ENCODE measurements around the gene DLGAP1. TPM values are rescaled to one million over a fixed set of nuclear protein-coding genes. Genes with fewer than 3 reads are reported as not detected.

Gene DLGAP1
- total RNA-seq, 1 donor from 2014 or later, result 13.6 TPM

GRCh38 chr18:4438938-4439337, 16.2 kb downstream of the DLGAP1 start:
- no peaks in the 10 kb centered on the region for H3K9me3 Mint-ChIP-seq (ENCODE audit: unreplicated experiment)
- peaks cover 5% of the 10 kb centered on the region for H3K4me1 Mint-ChIP-seq (ENCODE audit: low read depth, unreplicated experiment)
- no peak for TF ChIP-seq CTCF (IDR thresholded peaks at IDR 0.05; ENCODE audit: partially characterized antibody, unreplicated experiment)
- H3K27ac Mint-ChIP-seq (ENCODE audit: unreplicated experiment), result no peak overlapping the region
- H3K36me3 Mint-ChIP-seq (ENCODE audit: unreplicated experiment), result no peaks in the 10 kb centered on the region
- H3K4me3 Mint-ChIP-seq (ENCODE audit: unreplicated experiment), result no peak overlapping the region
- no peak for DNase-seq
- H3K27me3 Mint-ChIP-seq (ENCODE audit: unreplicated experiment), result no peaks in the 10 kb centered on the region

- no peak for TF ChIP-seq CTCF (IDR thresholded peaks at IDR 0.05; ENCODE audit: partially characterized antibody, unreplicated experiment)
- H3K36me3 Mint-ChIP-seq (ENCODE audit: unreplicated experiment), result peaks cover under 1% of the 10 kb centered on the region
- H3K4me3 Mint-ChIP-seq (ENCODE audit: unreplicated experiment), result no peak overlapping the region
- H3K4me1 Mint-ChIP-seq (ENCODE audit: low read depth, unreplicated experiment), result peaks cover 9% of the 10 kb centered on the region
- no peak for DNase-seq
- peaks cover 2% of the 10 kb centered on the region for H3K9me3 Mint-ChIP-seq (ENCODE audit: unreplicated experiment)
- peaks cover 2% of the 10 kb centered on the region for H3K27me3 Mint-ChIP-seq (ENCODE audit: unreplicated experiment)
- no peak overlapping the region for H3K27ac Mint-ChIP-seq (ENCODE audit: unreplicated experiment)
Observed at GRCh38 chr18:4433717-4434116, 21.4 kb downstream of the DLGAP1 start.

- peaks cover 2% of the 10 kb centered on the region for H3K27me3 Mint-ChIP-seq (ENCODE audit: unreplicated experiment)
- H3K4me1 Mint-ChIP-seq (ENCODE audit: low read depth, unreplicated experiment), result peaks cover 12% of the 10 kb centered on the region
Observed at GRCh38 chr18:4430836-4431235, 24.3 kb downstream of the DLGAP1 start.

GRCh38 chr18:4417714-4418113, 37.4 kb downstream of the DLGAP1 start:
- no peak for DNase-seq
- peaks cover 4% of the 10 kb centered on the region for H3K36me3 Mint-ChIP-seq (ENCODE audit: unreplicated experiment)
- no peaks in the 10 kb centered on the region for H3K4me1 Mint-ChIP-seq (ENCODE audit: low read depth, unreplicated experiment)
- no peaks in the 10 kb centered on the region for H3K27me3 Mint-ChIP-seq (ENCODE audit: unreplicated experiment)
- H3K4me3 Mint-ChIP-seq (ENCODE audit: unreplicated experiment), result no peak overlapping the region
- no peak overlapping the region for H3K27ac Mint-ChIP-seq (ENCODE audit: unreplicated experiment)
- no peak for TF ChIP-seq CTCF (IDR thresholded peaks at IDR 0.05; ENCODE audit: partially characterized antibody, unreplicated experiment)
- H3K9me3 Mint-ChIP-seq (ENCODE audit: unreplicated experiment), result peaks cover 1% of the 10 kb centered on the region

More at GRCh38 chr18:4430836-4431235, 24.3 kb downstream of the DLGAP1 start:
- H3K9me3 Mint-ChIP-seq (ENCODE audit: unreplicated experiment), result peaks cover 2% of the 10 kb centered on the region
- H3K27ac Mint-ChIP-seq (ENCODE audit: unreplicated experiment), result no peak overlapping the region
- H3K4me3 Mint-ChIP-seq (ENCODE audit: unreplicated experiment), result no peak overlapping the region
- no peak for TF ChIP-seq CTCF (IDR thresholded peaks at IDR 0.05; ENCODE audit: partially characterized antibody, unreplicated experiment)
- H3K36me3 Mint-ChIP-seq (ENCODE audit: unreplicated experiment), result peaks cover 3% of the 10 kb centered on the region
- no peak for DNase-seq

GRCh38 chr18:4416976-4417375, 38.1 kb downstream of the DLGAP1 start:
- no peak for TF ChIP-seq CTCF (IDR thresholded peaks at IDR 0.05; ENCODE audit: partially characterized antibody, unreplicated experiment)
- H3K4me3 Mint-ChIP-seq (ENCODE audit: unreplicated experiment), result no peak overlapping the region
- peaks cover 1% of the 10 kb centered on the region for H3K9me3 Mint-ChIP-seq (ENCODE audit: unreplicated experiment)
- no peaks in the 10 kb centered on the region for H3K27me3 Mint-ChIP-seq (ENCODE audit: unreplicated experiment)
- peaks cover 4% of the 10 kb centered on the region for H3K36me3 Mint-ChIP-seq (ENCODE audit: unreplicated experiment)
- H3K27ac Mint-ChIP-seq (ENCODE audit: unreplicated experiment), result no peak overlapping the region
- no peak for DNase-seq
- H3K4me1 Mint-ChIP-seq (ENCODE audit: low read depth, unreplicated experiment), result no peaks in the 10 kb centered on the region
